Common myeloid progenitor, CD34-positive (primary cell): ENCODE data around the gene DNAH9.

ENCODE experiments used
- CTCF ChIA-PET: fragments of 350-600 bp; sonication (Branson Sonifier 250); formaldehyde crosslinking; loops from one replicate; lab custom pipeline; 2021; ENCODE audit warnings: antibody characterized with exemption; lab: Charles Lee
- POLR2A ChIA-PET: fragments of 350-600 bp; sonication (Branson Sonifier 250); formaldehyde crosslinking; loops from one replicate; lab custom pipeline; 2021; ENCODE audit warnings: antibody characterized with exemption; lab: Charles Lee
- DNase-seq, 3 donors: peaks; one replicate each; pipeline versions ENCODE4 v3.0.0 to v3.0.0-alpha.2; 2013
- H3K27ac ChIP-seq, 2 experiments: 1 replicate in 1 of 2; 2 replicates in 1 of 2; pipeline ENCODE4 v1.7.0; 2013; ENCODE audit warnings: inconsistent platforms in 2 of 2, low read length in 2 of 2, mild to moderate bottlenecking in 2 of 2, low read depth in 1 of 2, moderate library complexity in 1 of 2; ENCODE audit not compliant: severe bottlenecking in 2 of 2, insufficient read depth in 1 of 2, poor library complexity in 1 of 2
- H3K27me3 ChIP-seq, 5 experiments: replicated peaks in 2 of 5; 1 replicate in 3 of 5; 2 replicates in 2 of 5; pipeline versions ENCODE4 v1.6.1 to v1.7.0; 2013; ENCODE audit warnings: low read length in 4 of 5, mild to moderate bottlenecking in 2 of 5, moderate library complexity in 2 of 5, inconsistent platforms in 1 of 5; ENCODE audit not compliant: insufficient read depth in 5 of 5, control insufficient read depth in 4 of 5
- H3K36me3 ChIP-seq, 4 experiments: 1 replicate in 2 of 4; 2 replicates in 2 of 4; pipeline versions ENCODE4 v1.6.1 to v1.7.0; 2013; ENCODE audit warnings: low read length in 3 of 4, control low read depth in 1 of 4, mild to moderate bottlenecking in 1 of 4; ENCODE audit not compliant: control insufficient read depth in 4 of 4, insufficient read depth in 4 of 4
- H3K4me1 ChIP-seq, 4 experiments: 1 replicate in 3 of 4; 2 replicates in 1 of 4; pipeline versions ENCODE4 v1.6.1 to v1.7.1; 2013; ENCODE audit warnings: low read length in 3 of 4, mild to moderate bottlenecking in 3 of 4, control low read depth in 1 of 4, inconsistent platforms in 1 of 4, moderate library complexity in 1 of 4; ENCODE audit not compliant: control insufficient read depth in 4 of 4, insufficient read depth in 4 of 4; ENCODE audit errors: control extremely low read depth in 1 of 4
- H3K4me3 ChIP-seq, 7 experiments: 1 replicate in 4 of 7; 2 replicates in 3 of 7; pipeline versions ENCODE4 v1.5.1 to v1.7.0; 2013; ENCODE audit warnings: mild to moderate bottlenecking in 7 of 7, low read length in 6 of 7, moderate library complexity in 6 of 7, inconsistent platforms in 2 of 7, low read depth in 2 of 7, control low read depth in 1 of 7; ENCODE audit not compliant: insufficient read depth in 4 of 7, control insufficient read depth in 1 of 7; ENCODE audit errors: extremely low read depth in 1 of 7
- H3K9me3 ChIP-seq, 5 experiments: 1 replicate in 4 of 5; 2 replicates in 1 of 5; pipeline versions ENCODE4 v1.6.1 to v1.7.1; 2013; ENCODE audit warnings: low read length in 4 of 5, mild to moderate bottlenecking in 2 of 5, inconsistent platforms in 1 of 5, low read depth in 1 of 5, moderate library complexity in 1 of 5; ENCODE audit not compliant: control insufficient read depth in 4 of 5, insufficient read depth in 2 of 5; ENCODE audit errors: control extremely low read depth in 1 of 5
- WGBS: methylation state at CpG from one replicate; pipeline ENCODE4 v1.1.5; 2013; ENCODE audit not compliant: insufficient coverage; 5-methylcytosine and 5-hydroxymethylcytosine counted together

DNAH9 gene

DNA sequence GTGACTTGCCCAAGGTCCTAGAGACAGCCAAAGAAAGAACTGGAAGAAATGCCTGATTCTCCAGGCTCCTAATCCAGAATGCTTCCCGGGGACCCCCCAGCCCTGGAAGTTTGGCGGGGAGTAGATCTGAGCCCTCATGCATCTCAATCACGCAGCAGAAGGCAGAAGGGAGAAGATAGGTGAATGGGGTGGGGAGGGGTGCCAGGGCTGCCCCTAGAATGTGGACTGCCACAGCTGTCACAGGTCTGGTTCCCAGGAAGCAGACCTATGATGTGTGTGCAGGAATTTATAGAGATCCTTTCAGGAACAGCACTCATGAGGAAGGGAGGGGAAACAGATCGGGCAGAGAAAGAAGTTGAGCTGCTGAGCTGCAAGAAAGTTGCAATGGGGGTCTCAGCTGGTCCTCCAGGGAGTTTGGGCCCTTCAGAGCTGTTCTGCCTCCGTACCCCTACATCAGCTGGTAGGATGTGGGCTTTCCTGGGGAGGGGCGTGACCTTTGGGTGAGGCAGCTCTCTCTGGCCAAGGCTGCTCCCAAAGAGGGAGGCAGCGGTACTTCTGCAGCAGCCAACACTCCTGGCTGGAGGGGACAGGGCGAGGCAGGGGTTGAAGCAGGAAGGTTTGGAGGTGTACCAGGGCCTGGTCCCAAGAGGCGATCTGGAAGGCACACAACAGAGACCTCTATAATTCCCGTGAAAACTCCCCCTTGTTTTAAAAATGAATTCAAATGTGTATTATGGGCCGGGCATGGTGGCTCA, 43.4 kb downstream of the DNAH9 start:
- WGBS, result 97% methylated on average over 5 of the region's 11 CpGs
- Histone ChIP-seq H3K27ac (no peak overlapping the region), H3K4me3 (no peak overlapping the region), H3K36me3 (no peaks in the 10 kb centered on the region), H3K9me3 (no peaks in the 10 kb centered on the region), H3K4me1 (no peaks in the 10 kb centered on the region), H3K27me3 (no peaks in the 10 kb centered on the region)
- POLR2A ChIA-PET, result no interaction called here
- CTCF ChIA-PET, result no interaction called here
- no peak for DNase-seq

DNA sequence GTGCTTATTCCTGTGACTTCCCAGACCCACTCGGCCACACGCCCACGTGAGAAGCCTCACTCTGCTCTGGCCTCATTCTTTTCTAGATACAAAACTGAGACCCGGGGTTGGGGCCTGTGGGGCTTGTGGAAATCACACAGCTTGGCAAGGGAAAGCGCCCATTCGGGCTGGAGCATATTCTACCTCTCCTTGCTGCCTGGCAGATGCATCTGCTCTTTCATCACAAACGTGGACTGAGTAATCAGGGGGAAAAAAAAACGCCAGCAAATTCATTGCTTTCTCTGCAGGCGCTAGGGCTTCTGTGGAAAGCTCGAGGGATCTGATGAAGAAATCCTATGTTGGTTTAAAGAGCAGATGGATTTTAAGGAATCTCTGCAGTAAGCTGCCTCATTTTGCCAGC, 44.4 kb downstream of the DNAH9 start:
- Histone ChIP-seq H3K9me3 (no peaks in the 10 kb centered on the region), H3K4me1 (no peaks in the 10 kb centered on the region), H3K4me3 (no peak overlapping the region), H3K27me3 (no peaks in the 10 kb centered on the region), H3K27ac (no peak overlapping the region), H3K36me3 (no peaks in the 10 kb centered on the region)
- ChIA-PET CTCF (interaction anchor here (1.0 to 1.6 kb wide), 2 partner anchors 13 to 27 kb away, joined by 4 to 5 read pairs; no protein-coding TSS in a partner anchor), POLR2A (no interaction called here)
- whole genome bisulfite sequencing, result 87% methylated on average over 8 of the region's 10 CpGs
- DNase-seq, result no peak

DNA sequence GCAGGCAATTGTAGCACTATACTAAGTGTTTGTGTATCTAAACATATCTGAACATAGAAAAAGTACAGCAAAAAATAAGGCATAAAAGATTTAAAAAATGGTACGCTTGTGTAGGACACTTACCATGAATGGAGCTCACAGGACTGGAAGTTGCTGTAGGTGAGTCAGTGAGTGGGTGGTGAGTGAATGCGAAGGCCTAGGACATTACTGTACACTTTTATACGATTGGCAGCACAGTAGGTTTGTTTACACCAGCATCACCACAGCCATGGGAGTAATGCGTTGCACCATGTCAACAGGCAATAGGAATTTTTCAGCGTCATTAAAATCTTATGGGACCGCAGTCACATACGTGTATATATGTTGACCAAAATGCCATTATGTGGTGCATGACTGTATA, 45.6 kb downstream of the DNAH9 start:
- no peak overlapping the region for H3K27ac ChIP-seq
- H3K4me1 ChIP-seq, result no peaks in the 10 kb centered on the region
- H3K9me3 ChIP-seq, result no peaks in the 10 kb centered on the region
- no peak for DNase-seq
- H3K36me3 ChIP-seq, result no peaks in the 10 kb centered on the region
- CTCF ChIA-PET, result interaction anchor here (0.6 to 1.7 kb wide), 3 partner anchors 12 to 236 kb away, joined by 3 to 5 read pairs (median 4); no protein-coding TSS in a partner anchor
- POLR2A ChIA-PET, result interaction anchor here (0.6 kb wide), 1 partner anchor 46 kb away, joined by 3 read pairs; the partner anchor contains the start of gene DNAH9
- no peak overlapping the region for H3K4me3 ChIP-seq
- H3K27me3 ChIP-seq, result no peaks in the 10 kb centered on the region
- 100% methylated on average over 1 of the region's 7 CpGs for WGBS

DNA sequence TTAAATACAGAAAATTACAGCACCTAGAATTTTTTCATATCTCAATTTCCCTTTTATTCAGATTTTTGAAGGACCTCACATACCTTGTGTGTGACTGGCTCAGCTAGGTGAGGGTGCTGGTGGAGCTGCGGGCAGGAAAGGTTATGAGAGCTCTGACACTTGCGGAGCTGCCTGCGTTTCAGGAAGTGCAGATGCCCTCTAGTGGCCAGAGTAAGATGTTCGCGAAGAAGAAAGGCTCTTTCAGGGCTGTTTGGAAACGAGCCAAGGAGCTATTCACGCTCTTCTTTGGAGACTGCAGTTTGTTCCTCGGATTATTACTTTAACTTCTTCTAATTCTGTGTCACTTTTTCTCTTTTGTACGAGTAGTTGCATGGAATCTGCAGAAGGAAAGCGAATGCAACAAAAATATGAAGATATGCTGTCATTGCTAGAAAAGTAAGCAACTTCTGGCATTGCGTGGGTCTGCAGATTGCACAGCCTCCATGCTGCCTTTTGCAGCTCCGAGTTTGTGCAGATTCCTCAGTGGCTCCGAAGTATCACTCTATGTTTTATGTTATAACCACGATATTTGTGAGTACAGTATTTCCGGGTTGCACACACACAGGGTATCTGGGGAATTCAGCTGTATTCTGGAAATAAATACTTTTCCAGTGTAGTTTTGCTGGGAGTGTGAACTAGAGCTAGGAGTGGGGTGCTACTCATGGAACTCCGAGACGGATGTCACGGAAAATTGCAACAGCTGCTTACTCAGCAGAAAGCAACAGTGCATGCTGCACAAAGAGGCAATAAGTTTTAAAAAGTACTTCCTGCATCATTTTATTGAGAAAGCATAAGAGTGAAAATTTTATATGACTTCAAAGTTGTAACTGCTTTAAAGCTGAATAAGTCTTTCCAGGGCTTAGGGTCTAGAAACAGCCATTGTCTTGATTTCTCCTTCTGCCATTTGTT, 46.3 kb downstream of the DNAH9 start:
- H3K9me3 ChIP-seq, result no peaks in the 10 kb centered on the region
- H3K4me3 ChIP-seq, result no peak overlapping the region
- H3K36me3 ChIP-seq, result no peaks in the 10 kb centered on the region
- POLR2A ChIA-PET, result interaction anchor here (0.6 kb wide), 1 partner anchor 46 kb away, joined by 3 read pairs; the partner anchor contains the start of gene DNAH9
- H3K4me1 ChIP-seq, result no peaks in the 10 kb centered on the region
- no peak overlapping the region for H3K27ac ChIP-seq
- CTCF ChIA-PET, result interaction anchor here (0.6 to 1.7 kb wide), 4 partner anchors 11 to 235 kb away, joined by 3 to 5 read pairs (median 4); no protein-coding TSS in a partner anchor
- DNase-seq, result peak; percentile 63 to 80 (median 76)
- 43% methylated on average over 12 of the region's 18 CpGs for WGBS
- H3K27me3 ChIP-seq, result no peaks in the 10 kb centered on the region

DNA sequence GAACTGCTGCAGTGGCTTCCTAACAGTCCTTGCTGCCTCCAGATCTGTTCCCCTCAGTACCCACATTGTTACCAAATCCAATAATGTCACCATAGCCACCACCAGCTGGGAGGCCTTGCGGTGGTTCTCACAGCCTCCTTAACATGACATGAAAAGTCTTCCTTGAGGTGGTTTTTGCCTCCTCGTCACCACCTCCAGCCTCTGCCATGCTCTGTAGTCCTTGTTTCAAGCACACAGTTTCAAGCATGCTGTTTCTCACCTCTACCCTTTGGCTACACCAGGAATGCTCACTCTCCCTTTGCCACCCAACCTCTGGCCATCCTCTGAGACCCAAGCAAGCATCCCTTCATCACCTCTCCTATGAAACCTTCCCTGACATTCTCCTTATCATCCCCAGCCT, 47.2 kb downstream of the DNAH9 start:
- Histone ChIP-seq H3K27me3 (no peaks in the 10 kb centered on the region), H3K4me3 (no peak overlapping the region), H3K4me1 (no peaks in the 10 kb centered on the region), H3K27ac (no peak overlapping the region), H3K9me3 (no peaks in the 10 kb centered on the region), H3K36me3 (no peaks in the 10 kb centered on the region)
- no peak for DNase-seq
- 88% methylated on average over 2 of the region's 2 CpGs for WGBS
- ChIA-PET POLR2A (no interaction called here), CTCF (interaction anchor here (1.3 kb wide), 1 partner anchor 19 kb away, joined by 3 read pairs; no protein-coding TSS in a partner anchor)

DNA sequence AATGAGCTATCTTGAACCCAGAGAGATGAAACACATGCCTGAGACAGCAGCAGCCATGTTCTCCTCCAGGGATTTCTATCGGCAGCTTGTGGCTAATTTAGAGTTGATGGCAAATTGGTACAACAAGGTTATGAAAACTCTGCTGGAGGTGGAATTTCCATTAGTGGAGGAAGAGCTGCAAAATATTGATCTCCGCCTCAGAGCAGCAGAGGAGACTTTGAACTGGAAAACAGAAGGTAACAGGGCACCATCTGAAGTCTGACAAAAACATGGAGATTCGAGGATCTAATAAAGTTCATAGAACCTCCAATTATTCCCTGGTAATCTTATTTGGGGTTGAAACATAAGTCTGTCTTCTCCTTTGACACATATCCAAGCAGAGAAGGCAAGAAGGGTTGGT, 52.8 kb downstream of the DNAH9 start:
- Histone ChIP-seq H3K9me3 (no peaks in the 10 kb centered on the region), H3K4me3 (no peak overlapping the region), H3K36me3 (no peaks in the 10 kb centered on the region), H3K4me1 (no peaks in the 10 kb centered on the region), H3K27ac (no peak overlapping the region), H3K27me3 (no peaks in the 10 kb centered on the region)
- WGBS, result 77% methylated on average over 2 of the region's 3 CpGs
- ChIA-PET POLR2A (no interaction called here), CTCF (no interaction called here)
- no peak for DNase-seq
